Brain microvascular endothelial cell (primary cell): ENCODE measurements around the gene TPGS2.

Experiments used
- DNase-seq: peaks from one replicate; pipeline ENCODE4 v3.0.0-alpha.2; 2020
- H3K27ac ChIP-seq: fragments of 250-450 bp; sonication (Bioruptor Pico); 2 replicates; pipeline ENCODE4 v1.5.1; 2020; ENCODE audit warnings: mild to moderate bottlenecking, moderate library complexity
- H3K27me3 ChIP-seq: fragments of 250-450 bp; sonication (Bioruptor Pico); replicated peaks from 2 replicates; pipeline ENCODE4 v1.5.1; 2020; ENCODE audit warnings: mild to moderate bottlenecking
- H3K36me3 ChIP-seq: fragments of 250-450 bp; sonication (Bioruptor Pico); replicated peaks from 2 replicates; pipeline ENCODE4 v1.5.1; 2020; ENCODE audit warnings: mild to moderate bottlenecking
- H3K4me3 ChIP-seq: 2 replicates; pipeline ENCODE4 v1.5.1; 2011; ENCODE audit warnings: low read depth, mild to moderate bottlenecking, control low read depth, low read length, moderate library complexity
- CTCF ChIP-seq: IDR thresholded peaks from 2 replicates; pipeline ENCODE4 v1.5.1; 2011; ENCODE audit warnings: low read depth, mild to moderate bottlenecking, moderate library complexity, low read length, control low read depth, inconsistent platforms; ENCODE audit errors: missing control alignments
- in situ Hi-C: cut with HindIII; loops from 2 replicates; pipeline ENCODE4 v1.10.0; 2017; ENCODE audit warnings: low sequenced_read_pairs, low pct_ligation_motif_present

The TPGS2 gene

GRCh38 chr18:36782710-36783109, 46.1 kb downstream of the TPGS2 start:
- DNase-seq: no peak
- in situ Hi-C loops: no loop called here
- Histone ChIP-seq H3K4me3 (no peak overlapping the region), H3K27me3 (no peaks in the 10 kb centered on the region), H3K27ac (no peak overlapping the region), H3K36me3 (peaks cover 3% of the 10 kb centered on the region)
- TF ChIP-seq CTCF: no peak

- TF ChIP-seq CTCF: no peak
- no peak for DNase-seq
- H3K4me3 ChIP-seq: no peak overlapping the region
- no peaks in the 10 kb centered on the region for H3K27me3 ChIP-seq
- peaks cover 3% of the 10 kb centered on the region for H3K36me3 ChIP-seq
- in situ Hi-C loops: no loop called here
- H3K27ac ChIP-seq: no peak overlapping the region
Measured at GRCh38 chr18:36780748-36781147, 48.1 kb downstream of the TPGS2 start.

- in situ Hi-C loops: no loop called here
- no peak overlapping the region for H3K27ac ChIP-seq
- no peak overlapping the region for H3K4me3 ChIP-seq
- peaks cover 3% of the 10 kb centered on the region for H3K36me3 ChIP-seq
- DNase-seq: no peak
- TF ChIP-seq CTCF: no peak
- H3K27me3 ChIP-seq: no peaks in the 10 kb centered on the region
Measured at GRCh38 chr18:36777566-36777965, 51.2 kb downstream of the TPGS2 start.

- DNase-seq: no peak
- H3K36me3 ChIP-seq: peaks cover 3% of the 10 kb centered on the region
- TF ChIP-seq CTCF: no peak
- no peak overlapping the region for H3K4me3 ChIP-seq
- no peak overlapping the region for H3K27ac ChIP-seq
- no peaks in the 10 kb centered on the region for H3K27me3 ChIP-seq
- in situ Hi-C loops: no loop called here
Measured at GRCh38 chr18:36776650-36777049, 52.2 kb downstream of the TPGS2 start.

GRCh38 chr18:36775396-36775795, 53.4 kb downstream of the TPGS2 start:
- Histone ChIP-seq H3K36me3 (peaks cover 3% of the 10 kb centered on the region), H3K27ac (no peak overlapping the region), H3K4me3 (no peak overlapping the region), H3K27me3 (no peaks in the 10 kb centered on the region)
- in situ Hi-C loops: no loop called here
- TF ChIP-seq CTCF: no peak
- no peak for DNase-seq

- no peaks in the 10 kb centered on the region for H3K27me3 ChIP-seq
- H3K4me3 ChIP-seq: no peak overlapping the region
- in situ Hi-C loops: no loop called here
- no peaks in the 10 kb centered on the region for H3K36me3 ChIP-seq
- DNase-seq: no peak
- no peak overlapping the region for H3K27ac ChIP-seq
- no peak for TF ChIP-seq CTCF
Measured at GRCh38 chr18:36772241-36772723, 56.5 kb downstream of the TPGS2 start.
